ENCODE measurements around the gene ATAT1. TPM values are rescaled to one million over a fixed set of nuclear protein-coding genes. Genes with fewer than 3 reads are reported as not detected.

ATAT1 gene
- total RNA-seq, 2 donors from 2014 or later: 31.6 to 38.0 TPM

GRCh38 chr6:30644769-30645168 is 18.1 kb downstream of the ATAT1 start:
- Histone ChIP-seq H3K27me3 (ENCODE audit: control insufficient read depth, insufficient read depth, low read length, poor library complexity, severe bottlenecking) (no peaks in the 10 kb centered on the region), H3K36me3 (ENCODE audit: control insufficient read depth, insufficient read depth, low read length) (peaks cover 61% of the 10 kb centered on the region), H3K4me1 (ENCODE audit: control insufficient read depth, insufficient read depth, low read length) (peaks cover 4% of the 10 kb centered on the region), H3K4me3 (ENCODE audit: low read length) (no peak overlapping the region), H3K9me3 (ENCODE audit: control insufficient read depth, low read length) (no peaks in the 10 kb centered on the region), H3K9ac (ENCODE audit: extremely low read depth, low read length, poor library complexity, severe bottlenecking) (no peak overlapping the region), H3K27ac (ENCODE audit: low read depth, low read length) (no peak overlapping the region)
- Mint-ChIP-seq H3K9me3 (no peaks in the 10 kb centered on the region), H3K4me3 (no peak overlapping the region), H3K27ac (peak overlapping the region; percentile 13), H3K36me3 (ENCODE audit: low read depth) (peaks cover 50% of the 10 kb centered on the region), H3K27me3 (ENCODE audit: insufficient read depth) (no peaks in the 10 kb centered on the region), H3K4me1 (peaks cover 18% of the 10 kb centered on the region)
- 90 to 100% methylated on average over 2 to 5 of the region's 5 CpGs for WGBS, 2 experiments (ENCODE audit: insufficient coverage in 1 of 2, insufficient read length in 1 of 2)
- DNase-seq: no peak
- TF ChIP-seq, protein P1, sequence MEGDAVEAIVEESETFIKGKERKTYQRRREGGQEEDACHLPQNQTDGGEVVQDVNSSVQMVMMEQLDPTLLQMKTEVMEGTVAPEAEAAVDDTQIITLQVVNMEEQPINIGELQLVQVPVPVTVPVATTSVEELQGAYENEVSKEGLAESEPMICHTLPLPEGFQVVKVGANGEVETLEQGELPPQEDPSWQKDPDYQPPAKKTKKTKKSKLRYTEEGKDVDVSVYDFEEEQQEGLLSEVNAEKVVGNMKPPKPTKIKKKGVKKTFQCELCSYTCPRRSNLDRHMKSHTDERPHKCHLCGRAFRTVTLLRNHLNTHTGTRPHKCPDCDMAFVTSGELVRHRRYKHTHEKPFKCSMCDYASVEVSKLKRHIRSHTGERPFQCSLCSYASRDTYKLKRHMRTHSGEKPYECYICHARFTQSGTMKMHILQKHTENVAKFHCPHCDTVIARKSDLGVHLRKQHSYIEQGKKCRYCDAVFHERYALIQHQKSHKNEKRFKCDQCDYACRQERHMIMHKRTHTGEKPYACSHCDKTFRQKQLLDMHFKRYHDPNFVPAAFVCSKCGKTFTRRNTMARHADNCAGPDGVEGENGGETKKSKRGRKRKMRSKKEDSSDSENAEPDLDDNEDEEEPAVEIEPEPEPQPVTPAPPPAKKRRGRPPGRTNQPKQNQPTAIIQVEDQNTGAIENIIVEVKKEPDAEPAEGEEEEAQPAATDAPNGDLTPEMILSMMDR (conservative IDR thresholded peaks at IDR 0.05): no peak

GRCh38 chr6:30645989-30646388 is 19.3 kb downstream of the ATAT1 start:
- Histone ChIP-seq H3K9ac (ENCODE audit: extremely low read depth, low read length, poor library complexity, severe bottlenecking) (no peak overlapping the region), H3K4me1 (ENCODE audit: control insufficient read depth, insufficient read depth, low read length) (peaks cover 4% of the 10 kb centered on the region), H3K27ac (ENCODE audit: low read depth, low read length) (no peak overlapping the region), H3K4me3 (ENCODE audit: low read length) (peak overlapping the region; percentile 95), H3K27me3 (ENCODE audit: control insufficient read depth, insufficient read depth, low read length, poor library complexity, severe bottlenecking) (no peaks in the 10 kb centered on the region), H3K9me3 (ENCODE audit: control insufficient read depth, low read length) (no peaks in the 10 kb centered on the region), H3K36me3 (ENCODE audit: control insufficient read depth, insufficient read depth, low read length) (peaks cover 52% of the 10 kb centered on the region)
- DNase-seq: no peak
- H3K27me3 Mint-ChIP-seq (ENCODE audit: insufficient read depth): no peaks in the 10 kb centered on the region
- H3K4me1 Mint-ChIP-seq: peaks cover 18% of the 10 kb centered on the region
- H3K4me3 Mint-ChIP-seq: peak overlapping the region; percentile 75
- H3K36me3 Mint-ChIP-seq (ENCODE audit: low read depth): peaks cover 45% of the 10 kb centered on the region
- TF ChIP-seq, protein P1 (conservative IDR thresholded peaks at IDR 0.05): no peak
- no peaks in the 10 kb centered on the region for H3K9me3 Mint-ChIP-seq
- 85 to 94% methylated on average over 1 of the region's 1 CpG for WGBS, 2 experiments (ENCODE audit: insufficient coverage in 1 of 2, insufficient read length in 1 of 2)
- peak overlapping the region; percentile 38 for H3K27ac Mint-ChIP-seq

- Mint-ChIP-seq H3K27ac (peak within 1 kb of the TSS; percentile 86), H3K4me1 (peaks cover 18% of the 10 kb centered on the region), H3K36me3 (ENCODE audit: low read depth) (peaks cover 41% of the 10 kb centered on the region), H3K9me3 (no peaks in the 10 kb centered on the region), H3K27me3 (ENCODE audit: insufficient read depth) (no peaks in the 10 kb centered on the region), H3K4me3 (peak within 1 kb of the TSS; percentile 75)
- WGBS, 2 experiments (ENCODE audit: insufficient coverage in 1 of 2, insufficient read length in 1 of 2): 13 to 31% methylated on average over 10 to 37 of the region's 37 CpGs
- H3K4me1 ChIP-seq (ENCODE audit: control insufficient read depth, insufficient read depth, low read length): peaks cover 4% of the 10 kb centered on the region
- peak within 1 kb of the TSS; percentile 95 for H3K4me3 ChIP-seq (ENCODE audit: low read length)
- peak within 1 kb of the TSS; percentile 68 for H3K27ac ChIP-seq (ENCODE audit: low read depth, low read length)
- DNase-seq: peak; percentile 95
- H3K9ac ChIP-seq (ENCODE audit: extremely low read depth, low read length, poor library complexity, severe bottlenecking): peak within 1 kb of the TSS; percentile 51
- no peaks in the 10 kb centered on the region for H3K9me3 ChIP-seq (ENCODE audit: control insufficient read depth, low read length)
- TF ChIP-seq, protein P1 (conservative IDR thresholded peaks at IDR 0.05): no peak
- H3K36me3 ChIP-seq (ENCODE audit: control insufficient read depth, insufficient read depth, low read length): peaks cover 52% of the 10 kb centered on the region
- H3K27me3 ChIP-seq (ENCODE audit: control insufficient read depth, insufficient read depth, low read length, poor library complexity, severe bottlenecking): no peaks in the 10 kb centered on the region
Observed at GRCh38 chr6:30646450-30647241, 20.0 kb downstream of the ATAT1 start, which contains the start of gene C6orf136. C6orf136 (plus strand) TSS chr6:30647133; CDS start chr6:30647232, 99 bp downstream.
